ENCODE data around the gene MGRN1. TPM values are rescaled to one million over a fixed set of nuclear protein-coding genes. Genes with fewer than 3 reads are reported as not detected.
"Not testable (repeated sequence)": the region's sequence is repeated elsewhere in the genome, so short reads cannot be mapped to it uniquely, and the experiment has no call there.

The MGRN1 gene
- total RNA-seq, 2 donors from 2014 or later: 56.0 to 64.5 TPM

GRCh38 chr16:4734730-4735535 is 110.3 kb downstream of the MGRN1 start:
- H3K4me1 ChIP-seq (ENCODE audit: control insufficient read depth in 1 of 2, low read depth in 2 of 2): peaks cover 13% of the 10 kb centered on the region in 2 donors
- DNase-seq (ENCODE audit: low spot score): peak; percentile 89
- peaks cover 4% of the 10 kb centered on the region for H3K36me3 ChIP-seq
- no peaks in the 10 kb centered on the region for H3K9me3 ChIP-seq
- H3K27me3 ChIP-seq (replicated peaks; ENCODE audit: insufficient read depth): no peaks in the 10 kb centered on the region
- peak overlapping the region; percentile 94 for H3K4me3 ChIP-seq
- peak; percentile 66 for ATAC-seq (ENCODE audit: insufficient number of reproducible peaks, low FRiP score, low read depth)
- TF ChIP-seq CTCF (IDR thresholded peaks at IDR 0.05): no peak
- H3K27ac ChIP-seq: peak overlapping the region; percentile 77 to 80

GRCh38 chr16:4736546-4736945 is 111.9 kb downstream of the MGRN1 start:
- H3K27ac ChIP-seq: no peak overlapping the region
- ATAC-seq (ENCODE audit: insufficient number of reproducible peaks, low FRiP score, low read depth) (no peak), DNase-seq (ENCODE audit: low spot score) (no peak)
- no peaks in the 10 kb centered on the region for H3K27me3 ChIP-seq (replicated peaks; ENCODE audit: insufficient read depth)
- no peak overlapping the region for H3K4me3 ChIP-seq
- no peaks in the 10 kb centered on the region for H3K36me3 ChIP-seq
- peaks cover 13% of the 10 kb centered on the region in 2 donors for H3K4me1 ChIP-seq (ENCODE audit: control insufficient read depth in 1 of 2, low read depth in 2 of 2)
- TF ChIP-seq CTCF (IDR thresholded peaks at IDR 0.05): no peak
- no peaks in the 10 kb centered on the region for H3K9me3 ChIP-seq

GRCh38 chr16:4737545-4737944 is 112.9 kb downstream of the MGRN1 start:
- H3K9me3 ChIP-seq: no peaks in the 10 kb centered on the region
- H3K4me1 ChIP-seq (ENCODE audit: control insufficient read depth in 1 of 2, low read depth in 2 of 2): peaks cover 13% of the 10 kb centered on the region in 2 donors
- ATAC-seq (ENCODE audit: insufficient number of reproducible peaks, low FRiP score, low read depth) (no peak), DNase-seq (ENCODE audit: low spot score) (no peak)
- H3K27ac ChIP-seq: no peak overlapping the region
- H3K36me3 ChIP-seq: no peaks in the 10 kb centered on the region
- no peaks in the 10 kb centered on the region for H3K27me3 ChIP-seq (replicated peaks; ENCODE audit: insufficient read depth)
- H3K4me3 ChIP-seq: no peak overlapping the region
- no peak for TF ChIP-seq CTCF (IDR thresholded peaks at IDR 0.05)

- H3K4me1 ChIP-seq (ENCODE audit: control insufficient read depth in 1 of 2, low read depth in 2 of 2); H3K27me3 ChIP-seq (replicated peaks; ENCODE audit: insufficient read depth); H3K36me3 ChIP-seq; H3K27ac ChIP-seq; H3K9me3 ChIP-seq; H3K4me3 ChIP-seq; ATAC-seq (ENCODE audit: insufficient number of reproducible peaks, low FRiP score, low read depth); DNase-seq (ENCODE audit: low spot score): not testable (repeated sequence)
These were observed 113.7 kb downstream of the MGRN1 start for GRCh38 chr16:4738370-4738769.

Other genes with a start within 250 kb of the MGRN1 start
- 10 to 100 TPM; 71.1 to 79.1 TPM for gene CORO7, start 208.2 kb upstream of the MGRN1 start, total RNA-seq
- 10 to 100 TPM; 35.2 to 52.2 TPM for gene DNAJA3, start 199.0 kb upstream of the MGRN1 start, total RNA-seq
- 10 to 100 TPM; 22.8 to 23.3 TPM for gene NMRAL1, start 150.2 kb upstream of the MGRN1 start, total RNA-seq
- 10 to 100 TPM; 35.3 to 43.5 TPM for gene HMOX2, start 148.4 kb upstream of the MGRN1 start, total RNA-seq
- 10 to 100 TPM; 33.2 to 33.5 TPM for gene CDIP1, start 86.1 kb upstream of the MGRN1 start, total RNA-seq
- not detected for gene C16orf96, start 68.5 kb upstream of the MGRN1 start, total RNA-seq
- gene UBALD1, start 9.9 kb upstream of the MGRN1 start, total RNA-seq: 10 to 100 TPM; 23.8 to 23.9 TPM
- 10 to 100 TPM; 16.8 to 24.0 TPM for gene NUDT16L1, start 68.7 kb downstream of the MGRN1 start, total RNA-seq
- 10 to 100 TPM; 29.8 to 41.8 TPM for gene ANKS3, start 109.4 kb downstream of the MGRN1 start, total RNA-seq
- not detected for gene DNAAF8, start 109.7 kb downstream of the MGRN1 start, total RNA-seq
- gene ZNF500, start 142.3 kb downstream of the MGRN1 start, total RNA-seq: 10 to 100 TPM in 1 of 2 donors, 1 to 10 TPM in 1; 6.1 to 21.2 TPM
- not detected for gene SEPTIN12, start 163.5 kb downstream of the MGRN1 start, total RNA-seq
- gene SMIM22, start 170.5 kb downstream of the MGRN1 start, total RNA-seq: not detected
- gene ROGDI, start 177.8 kb downstream of the MGRN1 start, total RNA-seq: 10 to 100 TPM in 1 of 2 donors, 1 to 10 TPM in 1; 4.2 to 23.7 TPM
- gene GLYR1, start 222.5 kb downstream of the MGRN1 start, total RNA-seq: 10 to 100 TPM; 28.4 to 59.5 TPM
- gene UBN1, start 222.7 kb downstream of the MGRN1 start, total RNA-seq: 10 to 100 TPM; 27.1 to 37.0 TPM

Data from thoracic aorta (tissue), 2 donors.